Stimulated activated naive CD8-positive, alpha-beta T cell treated with anti-CD3 and anti-CD28 coated beads, Interleukin-15, Interleukin-2, amounts not matched to agents 100 ng/mL and 50 ng/mL, for 24 hours (primary cell): ENCODE data around the gene PTPRN.
"Not testable (repeated sequence)": the region's sequence is repeated elsewhere in the genome, so short reads cannot be mapped to it uniquely, and the experiment has no call there.

ENCODE experiments used
- H3K27ac Mint-ChIP-seq: one replicate; pipeline ENCODE4 v1.8.0; 2021; ENCODE audit warnings: mild to moderate bottlenecking, mixed read lengths
- H3K27me3 Mint-ChIP-seq: one replicate; pipeline ENCODE4 v1.8.0; 2021; ENCODE audit warnings: mixed read lengths
- H3K36me3 Mint-ChIP-seq: one replicate; pipeline ENCODE4 v1.8.0; 2021; ENCODE audit warnings: low read depth, mixed read lengths
- H3K4me1 Mint-ChIP-seq: one replicate; pipeline ENCODE4 v1.8.0; 2021; ENCODE audit warnings: low read depth, mixed read lengths
- H3K4me3 Mint-ChIP-seq: one replicate; pipeline ENCODE4 v1.8.0; 2021; ENCODE audit warnings: mild to moderate bottlenecking, mixed read lengths
- H3K9me3 Mint-ChIP-seq: one replicate; pipeline ENCODE4 v1.8.0; 2021; ENCODE audit warnings: mixed read lengths

The PTPRN gene

DNA sequence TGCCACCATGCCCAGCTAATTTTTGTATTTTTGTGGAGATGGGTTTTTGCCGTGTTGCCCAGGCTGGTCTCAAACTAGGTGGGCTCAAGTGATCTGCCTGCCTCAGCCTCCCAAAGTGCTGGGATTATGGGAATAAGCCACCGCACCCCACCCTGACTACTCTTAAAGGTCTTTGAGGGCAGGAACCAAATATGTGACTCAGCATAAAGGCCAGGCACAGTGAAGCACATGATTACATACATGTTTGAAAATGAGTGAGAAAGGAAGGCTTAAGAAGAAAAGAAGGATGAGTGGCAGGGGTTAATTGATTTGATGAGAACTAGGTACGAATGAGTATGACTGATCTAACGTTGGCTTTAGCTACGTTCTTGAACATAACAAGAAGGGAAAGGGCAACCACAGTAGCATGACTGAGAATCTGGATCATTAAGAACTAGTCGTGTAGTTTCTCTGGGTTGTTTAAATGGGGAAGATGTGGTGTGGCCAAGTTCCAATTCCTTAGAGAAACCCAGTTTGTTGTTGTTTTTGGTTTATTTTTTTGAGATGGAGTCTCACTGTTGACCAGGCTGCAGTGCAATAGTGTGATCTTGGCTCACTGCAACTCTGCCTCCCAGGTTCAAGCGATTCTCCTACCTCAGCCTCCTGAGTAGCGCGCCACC, 16.6 kb upstream of the PTPRN start:
- Mint-ChIP-seq H3K27ac (no peak overlapping the region), H3K4me1 (peaks cover 3% of the 10 kb centered on the region), H3K9me3 (no peaks in the 10 kb centered on the region), H3K36me3 (no peaks in the 10 kb centered on the region), H3K4me3 (no peak overlapping the region), H3K27me3 (peaks cover 25% of the 10 kb centered on the region)

GRCh38 chr2:219325136-219325535, 15.9 kb upstream of the PTPRN start:
- peaks cover 4% of the 10 kb centered on the region for H3K4me1 Mint-ChIP-seq
- H3K27me3 Mint-ChIP-seq, result peaks cover 21% of the 10 kb centered on the region
- no peaks in the 10 kb centered on the region for H3K36me3 Mint-ChIP-seq
- H3K9me3 Mint-ChIP-seq, result no peaks in the 10 kb centered on the region
- no peak overlapping the region for H3K27ac Mint-ChIP-seq
- no peak overlapping the region for H3K4me3 Mint-ChIP-seq

- no peak overlapping the region for H3K27ac Mint-ChIP-seq
- H3K4me3 Mint-ChIP-seq, result no peak overlapping the region
- peaks cover 11% of the 10 kb centered on the region for H3K27me3 Mint-ChIP-seq
- no peaks in the 10 kb centered on the region for H3K9me3 Mint-ChIP-seq
- peaks cover 4% of the 10 kb centered on the region for H3K4me1 Mint-ChIP-seq
- H3K36me3 Mint-ChIP-seq, result no peaks in the 10 kb centered on the region
Measured at GRCh38 chr2:219323434-219323833, 14.2 kb upstream of the PTPRN start.

DNA sequence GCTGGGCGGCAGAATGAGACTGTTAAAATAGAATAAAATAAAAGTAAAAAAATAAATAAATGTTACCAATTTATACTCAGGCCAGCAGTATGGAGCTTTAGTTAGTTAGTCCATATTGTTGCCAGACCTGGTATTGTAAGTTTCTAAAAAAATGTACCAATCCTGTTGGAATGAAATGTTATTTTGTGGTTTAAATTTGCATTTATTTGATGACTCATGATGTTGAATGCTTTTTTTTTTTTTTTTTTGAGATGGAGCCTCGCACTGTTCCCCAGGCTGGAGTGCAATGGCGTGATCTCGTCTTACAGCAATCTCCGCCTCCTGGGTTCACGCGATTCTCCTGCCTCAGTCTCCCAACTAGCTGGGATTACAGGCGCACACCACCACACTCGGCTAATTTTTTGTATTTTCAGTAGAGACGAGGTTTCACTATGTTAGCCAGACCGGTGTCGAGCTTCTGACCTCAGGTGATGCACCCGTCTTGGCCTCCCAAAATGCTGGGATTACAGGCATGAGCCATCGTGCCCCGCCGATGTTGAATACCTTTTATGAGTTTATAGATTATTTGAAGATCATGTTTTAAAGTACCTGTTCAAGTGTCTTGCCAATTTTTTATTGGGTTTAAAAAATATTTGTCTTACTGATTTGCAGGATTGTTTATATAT, 5.7 kb upstream of the PTPRN start:
- Mint-ChIP-seq H3K27me3 (peaks cover 15% of the 10 kb centered on the region), H3K27ac (no peak overlapping the region), H3K4me3 (no peak overlapping the region), H3K36me3 (no peaks in the 10 kb centered on the region), H3K4me1 (no peaks in the 10 kb centered on the region), H3K9me3 (no peaks in the 10 kb centered on the region)

- H3K27me3 Mint-ChIP-seq, result peaks cover 30% of the 10 kb centered on the region
- H3K9me3 Mint-ChIP-seq, H3K4me1 Mint-ChIP-seq, H3K36me3 Mint-ChIP-seq, H3K27ac Mint-ChIP-seq, H3K4me3 Mint-ChIP-seq: not testable (repeated sequence)
Measured at GRCh38 chr2:219312683-219313263, 3.6 kb upstream of the PTPRN start.

GRCh38 chr2:219308142-219309101, 779 bp downstream of the PTPRN start:
- Mint-ChIP-seq H3K27me3 (peaks cover 56% of the 10 kb centered on the region), H3K4me3 (peak overlapping the region; percentile 6), H3K4me1 (no peaks in the 10 kb centered on the region), H3K9me3 (no peaks in the 10 kb centered on the region), H3K27ac (no peak overlapping the region), H3K36me3 (no peaks in the 10 kb centered on the region)

GRCh38 chr2:219306047-219306446, 3.2 kb downstream of the PTPRN start:
- no peak overlapping the region for H3K4me3 Mint-ChIP-seq
- H3K4me1 Mint-ChIP-seq, result no peaks in the 10 kb centered on the region
- H3K9me3 Mint-ChIP-seq, result no peaks in the 10 kb centered on the region
- peaks cover 70% of the 10 kb centered on the region for H3K27me3 Mint-ChIP-seq
- H3K36me3 Mint-ChIP-seq, result no peaks in the 10 kb centered on the region
- no peak overlapping the region for H3K27ac Mint-ChIP-seq

DNA sequence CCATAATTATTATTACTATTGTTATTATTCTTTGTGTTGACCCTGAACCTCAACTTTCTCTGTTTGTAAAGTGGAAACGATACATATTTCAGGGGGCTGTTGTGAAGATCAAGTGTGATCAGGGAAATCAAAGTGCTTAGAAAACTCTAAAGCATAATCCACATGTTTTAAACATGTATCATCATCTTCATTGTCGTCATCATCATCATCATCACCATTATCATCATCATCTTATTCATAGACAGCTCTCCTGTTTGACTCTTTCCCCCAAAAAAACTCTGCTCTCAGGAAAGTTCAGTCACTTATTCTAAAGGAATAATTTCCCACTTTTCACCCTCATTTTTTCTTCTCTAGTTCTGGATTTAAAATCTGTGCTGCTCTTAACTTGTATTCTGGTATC, 5.0 kb downstream of the PTPRN start:
- Mint-ChIP-seq H3K4me1 (no peaks in the 10 kb centered on the region), H3K36me3 (no peaks in the 10 kb centered on the region), H3K27ac (no peak overlapping the region), H3K4me3 (no peak overlapping the region), H3K9me3 (no peaks in the 10 kb centered on the region), H3K27me3 (peaks cover 67% of the 10 kb centered on the region)

- H3K27me3 Mint-ChIP-seq, result peaks cover 56% of the 10 kb centered on the region
- no peak overlapping the region for H3K4me3 Mint-ChIP-seq
- H3K27ac Mint-ChIP-seq, result no peak overlapping the region
- H3K9me3 Mint-ChIP-seq, result no peaks in the 10 kb centered on the region
- H3K36me3 Mint-ChIP-seq, result no peaks in the 10 kb centered on the region
- H3K4me1 Mint-ChIP-seq, result peaks cover 6% of the 10 kb centered on the region
Measured at GRCh38 chr2:219302412-219302968, 6.7 kb downstream of the PTPRN start.

DNA sequence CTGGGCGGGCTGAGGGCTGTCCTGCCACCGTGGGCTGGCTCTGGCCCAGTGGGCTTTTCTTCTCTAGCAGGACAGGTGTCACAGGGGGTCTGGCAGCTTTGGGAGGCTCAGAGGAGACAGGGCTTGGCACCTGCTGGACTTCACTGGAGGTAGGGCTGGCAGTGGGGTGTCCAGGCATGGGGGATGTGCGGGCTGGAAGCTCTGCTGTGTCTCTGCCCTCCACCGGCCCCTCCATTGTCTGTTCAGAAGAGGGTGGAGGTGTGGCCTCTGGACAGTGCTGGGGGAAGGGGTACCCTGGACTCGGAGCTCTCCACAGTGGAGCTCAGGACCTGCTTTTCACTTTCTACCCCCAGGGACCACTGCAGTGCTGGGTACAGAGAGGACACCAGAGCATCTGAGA, 9.2 kb downstream of the PTPRN start:
- no peak overlapping the region for H3K27ac Mint-ChIP-seq
- no peaks in the 10 kb centered on the region for H3K9me3 Mint-ChIP-seq
- H3K4me1 Mint-ChIP-seq, result peaks cover 19% of the 10 kb centered on the region
- H3K36me3 Mint-ChIP-seq, result no peaks in the 10 kb centered on the region
- no peak overlapping the region for H3K4me3 Mint-ChIP-seq
- peaks cover 36% of the 10 kb centered on the region for H3K27me3 Mint-ChIP-seq

- Mint-ChIP-seq H3K9me3 (no peaks in the 10 kb centered on the region), H3K36me3 (no peaks in the 10 kb centered on the region), H3K27ac (no peak overlapping the region), H3K4me3 (peak overlapping the region; percentile 57), H3K27me3 (peaks cover 32% of the 10 kb centered on the region), H3K4me1 (peaks cover 22% of the 10 kb centered on the region)
Measured at GRCh38 chr2:219299372-219299760, 9.8 kb downstream of the PTPRN start.

DNA sequence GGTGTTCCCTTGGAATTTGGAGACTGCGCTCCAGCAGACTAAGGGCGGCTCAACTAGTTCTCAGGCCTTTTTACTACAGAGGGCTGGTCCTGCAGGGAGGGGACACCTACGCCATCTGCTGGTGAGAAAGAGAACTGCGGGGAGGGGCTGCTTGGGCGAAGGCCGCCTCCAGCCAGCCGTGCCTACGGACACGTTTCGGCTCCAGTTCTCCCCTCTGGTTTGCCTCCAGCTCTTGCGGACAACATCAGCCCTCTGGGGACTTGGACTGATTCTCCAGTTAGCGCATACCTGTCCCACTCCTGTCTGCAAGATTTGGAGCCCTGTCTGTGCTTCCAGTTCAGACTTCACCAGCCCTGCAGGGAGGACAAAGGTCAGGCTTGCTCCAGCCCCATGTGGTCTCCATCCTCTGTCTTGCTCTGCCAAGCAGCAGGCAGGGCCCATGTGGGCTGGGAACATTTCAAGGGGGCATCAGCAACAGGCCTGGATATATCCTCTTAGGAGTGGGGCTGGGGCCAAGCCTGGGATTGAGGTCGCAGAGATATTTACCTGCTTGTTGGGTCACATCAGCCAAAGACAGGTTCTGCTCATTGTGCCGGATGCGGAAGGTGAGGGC, 10.3 kb downstream of the PTPRN start:
- Mint-ChIP-seq H3K9me3 (no peaks in the 10 kb centered on the region), H3K27ac (no peak overlapping the region), H3K36me3 (no peaks in the 10 kb centered on the region), H3K27me3 (peaks cover 28% of the 10 kb centered on the region), H3K4me3 (peak overlapping the region; percentile 57), H3K4me1 (peaks cover 27% of the 10 kb centered on the region)

DNA sequence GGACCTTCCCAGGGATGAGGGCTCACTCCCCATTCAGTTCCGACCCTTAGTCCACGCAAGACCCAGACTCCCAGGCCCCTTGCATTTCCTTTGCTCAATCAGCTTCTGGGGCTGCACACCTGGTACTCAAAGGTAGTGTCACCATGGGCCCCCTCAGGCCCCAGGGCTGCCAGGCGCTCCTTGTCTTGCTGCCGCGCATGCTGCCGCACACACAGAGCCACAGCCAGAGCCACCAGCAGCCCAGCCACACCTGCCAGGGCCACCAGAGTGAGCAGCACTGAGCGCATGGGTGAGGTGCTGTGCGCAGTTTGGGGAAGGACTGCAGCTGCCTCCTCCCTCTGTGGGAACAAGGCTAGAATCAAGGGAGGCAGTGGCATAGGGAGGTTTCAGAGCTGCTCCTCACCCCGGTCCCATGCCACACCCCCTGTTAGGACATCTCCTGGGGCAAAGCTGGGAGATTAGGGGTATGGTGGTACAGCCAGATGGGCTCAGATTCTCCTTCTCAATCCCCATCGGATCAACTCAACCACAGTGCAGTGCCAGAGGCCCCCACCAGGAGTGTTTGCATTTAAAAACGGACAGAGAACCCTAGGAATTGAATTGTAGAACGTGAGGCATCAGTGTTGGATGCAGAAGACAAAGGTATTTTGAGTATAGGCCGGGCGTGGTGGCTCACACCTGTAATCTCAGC, 11.3 kb downstream of the PTPRN start:
- H3K27me3 Mint-ChIP-seq, result peaks cover 22% of the 10 kb centered on the region
- H3K4me3 Mint-ChIP-seq, result no peak overlapping the region

More for the DNA sequence above, 11.3 kb downstream of the PTPRN start:
- Mint-ChIP-seq H3K4me1 (peaks cover 27% of the 10 kb centered on the region), H3K27ac (no peak overlapping the region), H3K36me3 (no peaks in the 10 kb centered on the region), H3K9me3 (no peaks in the 10 kb centered on the region)
